WTC11 (cell line): ENCODE measurements around the gene PDLIM7. TPM values are rescaled to one million over a fixed set of nuclear protein-coding genes. Genes with fewer than 3 reads are reported as not detected.

Experiments used
- ATAC-seq: fragments of 200-7000 bp; cut with Tn5 transposase; 2 replicates; pipeline ENCODE4 v1.10.0; 2021; ENCODE audit warnings: mild to moderate bottlenecking, moderate library complexity
- CTCF ChIA-PET: fragments of 300-600 bp; sonication (Branson Sonifier 250); formaldehyde crosslinking; loops from one replicate; lab custom pipeline; 2021; ENCODE audit warnings: antibody characterized with exemption; lab: Charles Lee
- POLR2A ChIA-PET: fragments of 350-600 bp; sonication (Branson Sonifier 250); formaldehyde crosslinking; loops from one replicate; lab custom pipeline; 2021; ENCODE audit warnings: antibody characterized with exemption; lab: Charles Lee
- DNase-seq: peaks from one replicate; pipeline ENCODE4 v3.0.0; 2021; ENCODE audit warnings: low spot score
- H3K27ac Mint-ChIP-seq: 2 replicates; pipeline ENCODE4 v1.8.0; 2021; ENCODE audit warnings: mixed read lengths
- H3K27me3 Mint-ChIP-seq: 2 replicates; pipeline ENCODE4 v1.8.0; 2021; ENCODE audit warnings: low read depth, mild to moderate bottlenecking, moderate library complexity, mixed read lengths
- H3K36me3 Mint-ChIP-seq: 2 replicates; pipeline ENCODE4 v1.8.0; 2021; ENCODE audit warnings: mixed read lengths
- H3K4me1 Mint-ChIP-seq: 2 replicates; pipeline ENCODE4 v1.8.0; 2022; ENCODE audit warnings: mixed read lengths
- H3K4me3 Mint-ChIP-seq: 2 replicates; pipeline ENCODE4 v1.8.0; 2021; ENCODE audit warnings: mild to moderate bottlenecking, moderate library complexity, mixed read lengths
- H3K9me3 Mint-ChIP-seq: 2 replicates; pipeline ENCODE4 v1.8.0; 2021; ENCODE audit warnings: mixed read lengths
- ELF4 ChIP-seq: sonication (generic); formaldehyde crosslinking; IDR thresholded peaks from 2 replicates; pipeline ENCODE4 v1.8.1; 2022; ENCODE audit warnings: low read depth, mild to moderate bottlenecking, moderate library complexity, missing genetic modification reagents
- EMX1 ChIP-seq: fragments of 250-450 bp; sonication (Bioruptor Pico); IDR thresholded peaks from 2 replicates; pipeline ENCODE4 v1.8.0; 2021; ENCODE audit warnings: mild to moderate bottlenecking
- ETV6 ChIP-seq: sonication (generic); formaldehyde crosslinking; IDR thresholded peaks from 2 replicates; pipeline ENCODE4 v1.8.1; 2022; ENCODE audit warnings: mild to moderate bottlenecking, missing genetic modification reagents
- GRHL2 ChIP-seq: fragments of 250-450 bp; sonication (Bioruptor Pico); IDR thresholded peaks from 2 replicates; pipeline ENCODE4 v1.8.0; 2022; ENCODE audit warnings: mild to moderate bottlenecking, moderate library complexity; ENCODE audit not compliant: insufficient replicate concordance, severe bottlenecking
- NR3C1 ChIP-seq: sonication (generic); formaldehyde crosslinking; conservative IDR thresholded peaks from 2 replicates; pipeline ENCODE4 v1.8.1; 2023; ENCODE audit warnings: low read depth, mild to moderate bottlenecking, missing genetic modification reagents
- SMAD4 ChIP-seq: sonication (generic); formaldehyde crosslinking; IDR thresholded peaks from 2 replicates; pipeline ENCODE4 v1.8.0; 2022; ENCODE audit warnings: mild to moderate bottlenecking, missing genetic modification reagents
- TEAD1 ChIP-seq: sonication (generic); formaldehyde crosslinking; IDR thresholded peaks from 2 replicates; pipeline ENCODE4 v1.8.0; 2022; ENCODE audit warnings: mild to moderate bottlenecking, missing genetic modification reagents
- TEAD4 ChIP-seq: sonication (generic); formaldehyde crosslinking; IDR thresholded peaks from 2 replicates; pipeline ENCODE4 v1.8.0; 2022; ENCODE audit warnings: mild to moderate bottlenecking, missing genetic modification reagents
- ZNF138 ChIP-seq: sonication (generic); formaldehyde crosslinking; conservative IDR thresholded peaks from 2 replicates; pipeline ENCODE4 v1.8.1; 2022; ENCODE audit warnings: mild to moderate bottlenecking, moderate library complexity, missing genetic modification reagents
- ZNF232 ChIP-seq: sonication (generic); formaldehyde crosslinking; IDR thresholded peaks from 2 replicates; pipeline ENCODE4 v1.8.0; 2022; ENCODE audit warnings: mild to moderate bottlenecking, missing genetic modification reagents
- total RNA-seq: library from RNA; stranded (reverse); gene quantifications from 3 replicates; pipeline ENCODE4 v1.2.3, GENCODE V29; 2021
- TF ChIP-seq, protein P1 (sequence below): sonication (generic); formaldehyde crosslinking; IDR thresholded peaks from 2 replicates; pipeline ENCODE4 v1.8.1; 2023; ENCODE audit warnings: mild to moderate bottlenecking, missing genetic modification reagents, moderate library complexity
- TF ChIP-seq, protein P2 (sequence below): sonication (generic); formaldehyde crosslinking; IDR thresholded peaks from 2 replicates; pipeline ENCODE4 v1.8.1; 2022; ENCODE audit warnings: mild to moderate bottlenecking, missing genetic modification reagents, moderate library complexity, borderline replicate concordance
- TF ChIP-seq, protein P3 (sequence below): sonication (generic); formaldehyde crosslinking; conservative IDR thresholded peaks from 2 replicates; pipeline ENCODE4 v1.8.1; 2023; ENCODE audit warnings: mild to moderate bottlenecking, low read depth, missing genetic modification reagents, moderate library complexity
- TF ChIP-seq, protein P4 (sequence below): sonication (generic); formaldehyde crosslinking; IDR thresholded peaks from 2 replicates; pipeline ENCODE4 v1.8.0; 2022; ENCODE audit warnings: mild to moderate bottlenecking, missing genetic modification reagents
- TF ChIP-seq, protein P5 (sequence below): sonication (generic); formaldehyde crosslinking; IDR thresholded peaks from 2 replicates; pipeline ENCODE4 v1.8.1; 2023; ENCODE audit warnings: mild to moderate bottlenecking, missing genetic modification reagents, moderate library complexity
- TF ChIP-seq, protein P6 (sequence below): fragments of 250-450 bp; sonication (Bioruptor Pico); IDR thresholded peaks from 2 replicates; pipeline ENCODE4 v1.9.0; 2021; ENCODE audit warnings: mild to moderate bottlenecking, borderline replicate concordance
- TF ChIP-seq, protein P7 (sequence below): sonication (generic); formaldehyde crosslinking; IDR thresholded peaks from 2 replicates; pipeline ENCODE4 v1.8.1; 2023; ENCODE audit warnings: mild to moderate bottlenecking, missing genetic modification reagents

Gene PDLIM7
- total RNA-seq, 1 experiment from 2014 or later = 142 TPM

DNA sequence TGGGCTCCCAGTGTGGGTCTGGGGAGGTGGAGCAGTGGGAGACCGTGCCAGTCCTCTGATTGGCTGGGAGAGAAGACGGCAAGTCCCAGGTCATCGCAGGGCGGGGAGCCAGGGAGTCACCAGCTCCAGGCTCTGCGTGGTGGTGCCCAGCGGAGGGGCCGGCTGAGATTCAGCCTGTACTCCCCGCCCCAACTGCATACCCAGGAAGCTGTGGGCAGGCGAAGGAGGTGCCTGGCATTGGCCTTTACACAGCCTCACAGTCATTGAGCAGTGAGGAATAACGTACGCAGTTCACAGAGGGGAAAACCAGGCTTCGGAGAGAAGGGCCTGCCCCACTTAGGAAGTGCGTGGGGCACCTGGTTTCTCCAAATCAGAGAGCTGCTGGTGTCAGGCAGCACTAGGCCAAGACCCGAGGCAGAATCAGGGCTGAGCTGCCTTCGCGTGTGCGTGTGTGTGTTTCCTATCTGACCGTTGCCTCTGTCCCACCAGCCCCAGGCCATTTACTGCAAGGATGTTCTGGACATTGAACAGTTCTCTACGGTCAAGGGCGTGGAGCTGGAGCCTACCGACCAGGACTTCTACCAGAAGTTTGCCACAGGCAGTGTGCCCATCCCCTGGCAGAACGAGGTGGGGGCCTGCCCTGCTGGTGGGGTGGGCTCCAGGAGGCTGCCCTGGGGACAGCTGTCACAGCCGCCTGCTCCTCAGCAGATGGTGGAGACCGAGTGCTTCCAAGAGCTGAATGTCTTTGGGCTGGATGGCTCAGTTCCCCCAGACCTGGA lies 57.0 kb downstream of the PDLIM7 start (continued):
- TF ChIP-seq, protein P1, sequence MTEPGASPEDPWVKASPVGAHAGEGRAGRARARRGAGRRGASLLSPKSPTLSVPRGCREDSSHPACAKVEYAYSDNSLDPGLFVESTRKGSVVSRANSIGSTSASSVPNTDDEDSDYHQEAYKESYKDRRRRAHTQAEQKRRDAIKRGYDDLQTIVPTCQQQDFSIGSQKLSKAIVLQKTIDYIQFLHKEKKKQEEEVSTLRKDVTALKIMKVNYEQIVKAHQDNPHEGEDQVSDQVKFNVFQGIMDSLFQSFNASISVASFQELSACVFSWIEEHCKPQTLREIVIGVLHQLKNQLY (CRISPR knock-in tag) = no peak
- TF ChIP-seq, protein P2, sequence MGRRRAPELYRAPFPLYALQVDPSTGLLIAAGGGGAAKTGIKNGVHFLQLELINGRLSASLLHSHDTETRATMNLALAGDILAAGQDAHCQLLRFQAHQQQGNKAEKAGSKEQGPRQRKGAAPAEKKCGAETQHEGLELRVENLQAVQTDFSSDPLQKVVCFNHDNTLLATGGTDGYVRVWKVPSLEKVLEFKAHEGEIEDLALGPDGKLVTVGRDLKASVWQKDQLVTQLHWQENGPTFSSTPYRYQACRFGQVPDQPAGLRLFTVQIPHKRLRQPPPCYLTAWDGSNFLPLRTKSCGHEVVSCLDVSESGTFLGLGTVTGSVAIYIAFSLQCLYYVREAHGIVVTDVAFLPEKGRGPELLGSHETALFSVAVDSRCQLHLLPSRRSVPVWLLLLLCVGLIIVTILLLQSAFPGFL = no peak
- no peak for TF ChIP-seq GRHL2 (CRISPR knock-in tag)
- TF ChIP-seq, protein P3, sequence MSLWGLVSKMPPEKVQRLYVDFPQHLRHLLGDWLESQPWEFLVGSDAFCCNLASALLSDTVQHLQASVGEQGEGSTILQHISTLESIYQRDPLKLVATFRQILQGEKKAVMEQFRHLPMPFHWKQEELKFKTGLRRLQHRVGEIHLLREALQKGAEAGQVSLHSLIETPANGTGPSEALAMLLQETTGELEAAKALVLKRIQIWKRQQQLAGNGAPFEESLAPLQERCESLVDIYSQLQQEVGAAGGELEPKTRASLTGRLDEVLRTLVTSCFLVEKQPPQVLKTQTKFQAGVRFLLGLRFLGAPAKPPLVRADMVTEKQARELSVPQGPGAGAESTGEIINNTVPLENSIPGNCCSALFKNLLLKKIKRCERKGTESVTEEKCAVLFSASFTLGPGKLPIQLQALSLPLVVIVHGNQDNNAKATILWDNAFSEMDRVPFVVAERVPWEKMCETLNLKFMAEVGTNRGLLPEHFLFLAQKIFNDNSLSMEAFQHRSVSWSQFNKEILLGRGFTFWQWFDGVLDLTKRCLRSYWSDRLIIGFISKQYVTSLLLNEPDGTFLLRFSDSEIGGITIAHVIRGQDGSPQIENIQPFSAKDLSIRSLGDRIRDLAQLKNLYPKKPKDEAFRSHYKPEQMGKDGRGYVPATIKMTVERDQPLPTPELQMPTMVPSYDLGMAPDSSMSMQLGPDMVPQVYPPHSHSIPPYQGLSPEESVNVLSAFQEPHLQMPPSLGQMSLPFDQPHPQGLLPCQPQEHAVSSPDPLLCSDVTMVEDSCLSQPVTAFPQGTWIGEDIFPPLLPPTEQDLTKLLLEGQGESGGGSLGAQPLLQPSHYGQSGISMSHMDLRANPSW (CRISPR knock-in tag) = no peak
- TF ChIP-seq, all 79 proteins: peak for 0

DNA sequence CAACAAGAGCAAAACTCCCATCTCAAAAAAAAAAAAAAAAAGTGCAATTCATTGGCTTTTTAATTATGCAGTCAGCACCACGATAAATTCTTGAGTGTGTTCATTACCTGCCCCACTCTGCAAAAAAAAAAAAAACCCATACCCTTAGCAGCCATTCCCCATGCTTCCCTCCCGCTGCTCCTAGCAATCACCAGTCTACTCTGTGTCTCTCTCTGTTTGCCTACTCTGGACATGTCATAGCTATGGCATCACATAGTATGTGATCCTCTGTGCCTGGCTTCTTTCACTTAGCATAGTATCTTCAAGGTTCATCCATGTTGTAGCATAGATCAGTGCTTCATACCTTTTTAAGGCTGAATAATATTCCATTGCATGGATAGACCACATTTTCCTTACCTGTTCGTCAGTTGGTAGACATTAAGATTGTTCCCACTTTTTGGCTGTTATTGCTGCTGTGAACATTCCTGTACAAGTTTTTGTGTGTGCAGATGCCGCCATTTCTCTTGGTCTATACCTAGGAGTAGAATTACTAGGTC lies 57.8 kb downstream of the PDLIM7 start:
- CTCF ChIA-PET = interaction anchor here (1.1 to 15.8 kb wide), 8 partner anchors 13 to 130 kb away, joined by 3 to 171 read pairs (median 10); partner anchors contain the start of gene GRK6
- DNase-seq (no peak), ATAC-seq (no peak)
- peaks cover 4% of the 10 kb centered on the region for H3K9me3 Mint-ChIP-seq
- POLR2A ChIA-PET = interaction anchor here (0.8 kb wide), 1 partner anchor 15 kb away, joined by 3 read pairs; no protein-coding TSS in a partner anchor
- TF ChIP-seq EMX1 (CRISPR knock-in tag) (no peak), ZNF232 (CRISPR knock-in tag) (no peak), ELF4 (CRISPR knock-in tag) (no peak), SMAD4 (CRISPR knock-in tag) (no peak), TEAD4 (no peak), ETV6 (CRISPR knock-in tag) (no peak)
- TF ChIP-seq, protein P4, sequence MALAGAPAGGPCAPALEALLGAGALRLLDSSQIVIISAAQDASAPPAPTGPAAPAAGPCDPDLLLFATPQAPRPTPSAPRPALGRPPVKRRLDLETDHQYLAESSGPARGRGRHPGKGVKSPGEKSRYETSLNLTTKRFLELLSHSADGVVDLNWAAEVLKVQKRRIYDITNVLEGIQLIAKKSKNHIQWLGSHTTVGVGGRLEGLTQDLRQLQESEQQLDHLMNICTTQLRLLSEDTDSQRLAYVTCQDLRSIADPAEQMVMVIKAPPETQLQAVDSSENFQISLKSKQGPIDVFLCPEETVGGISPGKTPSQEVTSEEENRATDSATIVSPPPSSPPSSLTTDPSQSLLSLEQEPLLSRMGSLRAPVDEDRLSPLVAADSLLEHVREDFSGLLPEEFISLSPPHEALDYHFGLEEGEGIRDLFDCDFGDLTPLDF (CRISPR knock-in tag) = no peak
- peaks cover 17% of the 10 kb centered on the region for H3K4me1 Mint-ChIP-seq
- peaks cover 34% of the 10 kb centered on the region for H3K36me3 Mint-ChIP-seq
- no peak overlapping the region for H3K4me3 Mint-ChIP-seq
- no peak overlapping the region for H3K27ac Mint-ChIP-seq
- H3K27me3 Mint-ChIP-seq = peaks cover 7% of the 10 kb centered on the region

DNA sequence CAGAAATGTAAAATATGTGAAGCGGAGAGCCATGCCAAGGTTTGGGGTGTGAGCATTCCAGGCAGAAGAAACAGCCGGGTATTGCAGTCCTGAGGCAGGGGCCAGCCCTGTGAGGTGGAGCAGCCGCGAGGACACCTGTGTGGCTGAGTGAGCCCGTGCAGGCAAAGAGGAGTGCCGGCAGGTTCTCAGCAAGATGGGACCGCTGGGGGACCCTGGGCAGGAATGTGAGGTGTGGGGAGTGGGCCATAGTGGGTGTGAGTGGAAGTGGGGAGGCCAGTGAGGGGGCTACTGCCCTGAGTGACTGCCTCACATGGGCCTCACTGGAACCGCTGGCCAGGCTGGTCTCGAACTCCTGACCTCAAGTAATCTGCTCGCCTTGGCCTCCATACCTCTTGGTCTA lies 58.9 kb downstream of the PDLIM7 start:
- H3K27me3 Mint-ChIP-seq = no peaks in the 10 kb centered on the region
- peaks cover 4% of the 10 kb centered on the region for H3K9me3 Mint-ChIP-seq
- H3K4me3 Mint-ChIP-seq = no peak overlapping the region
- ChIA-PET POLR2A (interaction anchor here (1.2 to 1.8 kb wide), 2 partner anchors 11 to 35 kb away, joined by 4 read pairs; no protein-coding TSS in a partner anchor), CTCF (interaction anchor here (1.1 to 15.8 kb wide), 5 partner anchors 12 to 129 kb away, joined by 3 to 171 read pairs (median 6); partner anchors contain the start of gene GRK6)
- H3K36me3 Mint-ChIP-seq = peaks cover 34% of the 10 kb centered on the region
- H3K4me1 Mint-ChIP-seq = peaks cover 13% of the 10 kb centered on the region
- ATAC-seq (no peak), DNase-seq (no peak)
- H3K27ac Mint-ChIP-seq = peak overlapping the region; percentile 27; the same call in 1 of the 2 replicates
- TF ChIP-seq, protein P5, sequence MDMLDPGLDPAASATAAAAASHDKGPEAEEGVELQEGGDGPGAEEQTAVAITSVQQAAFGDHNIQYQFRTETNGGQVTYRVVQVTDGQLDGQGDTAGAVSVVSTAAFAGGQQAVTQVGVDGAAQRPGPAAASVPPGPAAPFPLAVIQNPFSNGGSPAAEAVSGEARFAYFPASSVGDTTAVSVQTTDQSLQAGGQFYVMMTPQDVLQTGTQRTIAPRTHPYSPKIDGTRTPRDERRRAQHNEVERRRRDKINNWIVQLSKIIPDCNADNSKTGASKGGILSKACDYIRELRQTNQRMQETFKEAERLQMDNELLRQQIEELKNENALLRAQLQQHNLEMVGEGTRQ = no peak
- TF ChIP-seq ZNF138 = no peak
- TF ChIP-seq, protein P6, sequence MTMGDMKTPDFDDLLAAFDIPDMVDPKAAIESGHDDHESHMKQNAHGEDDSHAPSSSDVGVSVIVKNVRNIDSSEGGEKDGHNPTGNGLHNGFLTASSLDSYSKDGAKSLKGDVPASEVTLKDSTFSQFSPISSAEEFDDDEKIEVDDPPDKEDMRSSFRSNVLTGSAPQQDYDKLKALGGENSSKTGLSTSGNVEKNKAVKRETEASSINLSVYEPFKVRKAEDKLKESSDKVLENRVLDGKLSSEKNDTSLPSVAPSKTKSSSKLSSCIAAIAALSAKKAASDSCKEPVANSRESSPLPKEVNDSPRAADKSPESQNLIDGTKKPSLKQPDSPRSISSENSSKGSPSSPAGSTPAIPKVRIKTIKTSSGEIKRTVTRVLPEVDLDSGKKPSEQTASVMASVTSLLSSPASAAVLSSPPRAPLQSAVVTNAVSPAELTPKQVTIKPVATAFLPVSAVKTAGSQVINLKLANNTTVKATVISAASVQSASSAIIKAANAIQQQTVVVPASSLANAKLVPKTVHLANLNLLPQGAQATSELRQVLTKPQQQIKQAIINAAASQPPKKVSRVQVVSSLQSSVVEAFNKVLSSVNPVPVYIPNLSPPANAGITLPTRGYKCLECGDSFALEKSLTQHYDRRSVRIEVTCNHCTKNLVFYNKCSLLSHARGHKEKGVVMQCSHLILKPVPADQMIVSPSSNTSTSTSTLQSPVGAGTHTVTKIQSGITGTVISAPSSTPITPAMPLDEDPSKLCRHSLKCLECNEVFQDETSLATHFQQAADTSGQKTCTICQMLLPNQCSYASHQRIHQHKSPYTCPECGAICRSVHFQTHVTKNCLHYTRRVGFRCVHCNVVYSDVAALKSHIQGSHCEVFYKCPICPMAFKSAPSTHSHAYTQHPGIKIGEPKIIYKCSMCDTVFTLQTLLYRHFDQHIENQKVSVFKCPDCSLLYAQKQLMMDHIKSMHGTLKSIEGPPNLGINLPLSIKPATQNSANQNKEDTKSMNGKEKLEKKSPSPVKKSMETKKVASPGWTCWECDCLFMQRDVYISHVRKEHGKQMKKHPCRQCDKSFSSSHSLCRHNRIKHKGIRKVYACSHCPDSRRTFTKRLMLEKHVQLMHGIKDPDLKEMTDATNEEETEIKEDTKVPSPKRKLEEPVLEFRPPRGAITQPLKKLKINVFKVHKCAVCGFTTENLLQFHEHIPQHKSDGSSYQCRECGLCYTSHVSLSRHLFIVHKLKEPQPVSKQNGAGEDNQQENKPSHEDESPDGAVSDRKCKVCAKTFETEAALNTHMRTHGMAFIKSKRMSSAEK (CRISPR knock-in tag) = no peak
- TF ChIP-seq, protein P7, sequence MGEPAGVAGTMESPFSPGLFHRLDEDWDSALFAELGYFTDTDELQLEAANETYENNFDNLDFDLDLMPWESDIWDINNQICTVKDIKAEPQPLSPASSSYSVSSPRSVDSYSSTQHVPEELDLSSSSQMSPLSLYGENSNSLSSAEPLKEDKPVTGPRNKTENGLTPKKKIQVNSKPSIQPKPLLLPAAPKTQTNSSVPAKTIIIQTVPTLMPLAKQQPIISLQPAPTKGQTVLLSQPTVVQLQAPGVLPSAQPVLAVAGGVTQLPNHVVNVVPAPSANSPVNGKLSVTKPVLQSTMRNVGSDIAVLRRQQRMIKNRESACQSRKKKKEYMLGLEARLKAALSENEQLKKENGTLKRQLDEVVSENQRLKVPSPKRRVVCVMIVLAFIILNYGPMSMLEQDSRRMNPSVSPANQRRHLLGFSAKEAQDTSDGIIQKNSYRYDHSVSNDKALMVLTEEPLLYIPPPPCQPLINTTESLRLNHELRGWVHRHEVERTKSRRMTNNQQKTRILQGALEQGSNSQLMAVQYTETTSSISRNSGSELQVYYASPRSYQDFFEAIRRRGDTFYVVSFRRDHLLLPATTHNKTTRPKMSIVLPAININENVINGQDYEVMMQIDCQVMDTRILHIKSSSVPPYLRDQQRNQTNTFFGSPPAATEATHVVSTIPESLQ (CRISPR knock-in tag) = no peak
- TF ChIP-seq NR3C1 = no peak
- TF ChIP-seq TEAD1 (CRISPR knock-in tag) = no peak
